IPS-18a (cell line): ENCODE results near the gene MYO7A.

ENCODE experiments used
- H3K27ac ChIP-seq: one replicate; pipeline ENCODE4 v1.5.1; 2013; ENCODE audit warnings: low read length
- H3K27me3 ChIP-seq: one replicate; pipeline ENCODE4 v1.6.1; 2013; ENCODE audit warnings: mild to moderate bottlenecking, low read length; ENCODE audit not compliant: control insufficient read depth, insufficient read depth
- H3K36me3 ChIP-seq: one replicate; pipeline ENCODE4 v1.6.1; 2013; ENCODE audit warnings: low read depth, low read length; ENCODE audit not compliant: control insufficient read depth
- H3K4me1 ChIP-seq: one replicate; pipeline ENCODE4 v1.6.1; 2013; ENCODE audit warnings: low read depth, low read length; ENCODE audit not compliant: control insufficient read depth
- H3K4me3 ChIP-seq: one replicate; pipeline ENCODE4 v1.5.1; 2013; ENCODE audit warnings: low read length
- H3K9ac ChIP-seq: one replicate; pipeline ENCODE4 v1.6.1; 2013; ENCODE audit warnings: mild to moderate bottlenecking, low read length, moderate library complexity
- H3K9me3 ChIP-seq: one replicate; pipeline ENCODE4 v1.6.1; 2013; ENCODE audit warnings: low read depth, low read length; ENCODE audit not compliant: control insufficient read depth

MYO7A gene

GRCh38 chr11:77214557-77214956 lies 86.5 kb downstream of the MYO7A start:
- H3K36me3 ChIP-seq: no peaks in the 10 kb centered on the region

GRCh38 chr11:77215106-77215505 lies 87.1 kb downstream of the MYO7A start:
- Histone ChIP-seq H3K4me1 (no peaks in the 10 kb centered on the region), H3K9ac (no peak overlapping the region), H3K27ac (no peak overlapping the region), H3K4me3 (no peak overlapping the region), H3K27me3 (no peaks in the 10 kb centered on the region), H3K9me3 (no peaks in the 10 kb centered on the region), H3K36me3 (no peaks in the 10 kb centered on the region)

More at GRCh38 chr11:77214557-77214956, 86.5 kb downstream of the MYO7A start:
- Histone ChIP-seq H3K4me1 (no peaks in the 10 kb centered on the region), H3K9me3 (no peaks in the 10 kb centered on the region), H3K27me3 (no peaks in the 10 kb centered on the region), H3K27ac (no peak overlapping the region), H3K9ac (no peak overlapping the region), H3K4me3 (no peak overlapping the region)

- Histone ChIP-seq H3K36me3 (no peaks in the 10 kb centered on the region), H3K4me3 (no peak overlapping the region), H3K9me3 (no peaks in the 10 kb centered on the region), H3K27ac (no peak overlapping the region), H3K4me1 (no peaks in the 10 kb centered on the region), H3K9ac (no peak overlapping the region), H3K27me3 (no peaks in the 10 kb centered on the region)
These were observed 89.1 kb downstream of the MYO7A start for GRCh38 chr11:77217156-77217555.

- Histone ChIP-seq H3K9me3 (no peaks in the 10 kb centered on the region), H3K4me1 (no peaks in the 10 kb centered on the region), H3K36me3 (no peaks in the 10 kb centered on the region), H3K27me3 (no peaks in the 10 kb centered on the region), H3K9ac (no peak overlapping the region), H3K4me3 (no peak overlapping the region), H3K27ac (no peak overlapping the region)
These were observed 95.8 kb downstream of the MYO7A start for GRCh38 chr11:77223797-77224196.

- H3K27me3 ChIP-seq: no peaks in the 10 kb centered on the region
- H3K4me3 ChIP-seq: no peak overlapping the region
- H3K36me3 ChIP-seq: no peaks in the 10 kb centered on the region
- H3K27ac ChIP-seq: no peak overlapping the region
- H3K9me3 ChIP-seq: no peaks in the 10 kb centered on the region
- no peak overlapping the region for H3K9ac ChIP-seq
- H3K4me1 ChIP-seq: no peaks in the 10 kb centered on the region
These were observed 103.0 kb downstream of the MYO7A start for GRCh38 chr11:77230878-77231605.

GRCh38 chr11:77231800-77232199 lies 103.8 kb downstream of the MYO7A start:
- H3K36me3 ChIP-seq: no peaks in the 10 kb centered on the region
- H3K9ac ChIP-seq: no peak overlapping the region
- H3K4me3 ChIP-seq: no peak overlapping the region
- no peaks in the 10 kb centered on the region for H3K9me3 ChIP-seq
- no peaks in the 10 kb centered on the region for H3K4me1 ChIP-seq
- H3K27me3 ChIP-seq: no peaks in the 10 kb centered on the region
- no peak overlapping the region for H3K27ac ChIP-seq

GRCh38 chr11:77232242-77232641 lies 104.2 kb downstream of the MYO7A start:
- Histone ChIP-seq H3K4me3 (no peak overlapping the region), H3K27ac (no peak overlapping the region)

GRCh38 chr11:77233011-77233410 lies 105.0 kb downstream of the MYO7A start:
- H3K27me3 ChIP-seq: no peaks in the 10 kb centered on the region
- no peaks in the 10 kb centered on the region for H3K9me3 ChIP-seq
- H3K27ac ChIP-seq: no peak overlapping the region
- H3K9ac ChIP-seq: no peak overlapping the region
- H3K4me1 ChIP-seq: no peaks in the 10 kb centered on the region
- no peak overlapping the region for H3K4me3 ChIP-seq
- H3K36me3 ChIP-seq: no peaks in the 10 kb centered on the region

More at GRCh38 chr11:77232242-77232641, 104.2 kb downstream of the MYO7A start:
- no peaks in the 10 kb centered on the region for H3K27me3 ChIP-seq
- no peak overlapping the region for H3K9ac ChIP-seq
- no peaks in the 10 kb centered on the region for H3K9me3 ChIP-seq
- no peaks in the 10 kb centered on the region for H3K36me3 ChIP-seq
- H3K4me1 ChIP-seq: no peaks in the 10 kb centered on the region

- Histone ChIP-seq H3K4me3 (no peak overlapping the region), H3K27me3 (no peaks in the 10 kb centered on the region), H3K4me1 (no peaks in the 10 kb centered on the region), H3K27ac (no peak overlapping the region), H3K9ac (no peak overlapping the region), H3K36me3 (no peaks in the 10 kb centered on the region), H3K9me3 (no peaks in the 10 kb centered on the region)
These were observed 108.9 kb downstream of the MYO7A start for GRCh38 chr11:77236901-77237300.

- no peak overlapping the region for H3K4me3 ChIP-seq
- H3K36me3 ChIP-seq: no peaks in the 10 kb centered on the region
- no peaks in the 10 kb centered on the region for H3K4me1 ChIP-seq
- no peaks in the 10 kb centered on the region for H3K27me3 ChIP-seq
- no peak overlapping the region for H3K9ac ChIP-seq
- H3K27ac ChIP-seq: no peak overlapping the region
- no peaks in the 10 kb centered on the region for H3K9me3 ChIP-seq
These were observed 116.4 kb downstream of the MYO7A start for GRCh38 chr11:77244277-77245027.

GRCh38 chr11:77249427-77249826 lies 121.4 kb downstream of the MYO7A start:
- no peaks in the 10 kb centered on the region for H3K27me3 ChIP-seq
- H3K9me3 ChIP-seq: no peaks in the 10 kb centered on the region
- no peak overlapping the region for H3K4me3 ChIP-seq
- H3K36me3 ChIP-seq: no peaks in the 10 kb centered on the region
- no peaks in the 10 kb centered on the region for H3K4me1 ChIP-seq
- H3K9ac ChIP-seq: no peak overlapping the region
- no peak overlapping the region for H3K27ac ChIP-seq
